SJCRH30 (cell line): Measurements from ENCODE around the gene ARID1B. TPM values are rescaled to one million over a fixed set of nuclear protein-coding genes. Genes with fewer than 3 reads are reported as not detected.
"Not testable (repeated sequence)": the region's sequence is repeated elsewhere in the genome, so short reads cannot be mapped to it uniquely, and the experiment has no call there.

Experiments
- DNase-seq, 2 experiments: peaks; one replicate each; pipeline ENCODE4 v3.0.0-alpha.2; 2015 to 2020
- H3K27ac ChIP-seq: fragments of 250-450 bp; sonication (Bioruptor Pico); 2 replicates; pipeline ENCODE4 v1.5.1; 2020; ENCODE audit warnings: mild to moderate bottlenecking, moderate library complexity
- H3K27me3 ChIP-seq: fragments of 250-450 bp; sonication (Bioruptor Pico); 2 replicates; pipeline ENCODE4 v1.5.1; 2020; ENCODE audit warnings: mild to moderate bottlenecking, moderate library complexity
- H3K36me3 ChIP-seq: fragments of 250-450 bp; sonication (Bioruptor Pico); 2 replicates; pipeline ENCODE4 v1.5.1; 2020; ENCODE audit warnings: mild to moderate bottlenecking, moderate library complexity
- H3K4me1 ChIP-seq: fragments of 250-450 bp; sonication (Bioruptor Pico); 2 replicates; pipeline ENCODE4 v1.5.1; 2020; ENCODE audit warnings: mild to moderate bottlenecking, moderate library complexity
- H3K4me3 ChIP-seq: fragments of 250-450 bp; sonication (Bioruptor Pico); 2 replicates; pipeline ENCODE4 v1.5.1; 2020; ENCODE audit warnings: mild to moderate bottlenecking, moderate library complexity
- H3K9me3 ChIP-seq: fragments of 250-450 bp; sonication (Bioruptor Pico); replicated peaks from 2 replicates; pipeline ENCODE4 v1.5.1; 2020; ENCODE audit warnings: mild to moderate bottlenecking, moderate library complexity
- total RNA-seq: library from RNA; depleted of rRNA; stranded (reverse); fragments of >200 nt; shearing (Covaris generic); gene quantifications from 2 replicates; pipeline ENCODE4 v1.2.3, GENCODE V29; 2014

Gene ARID1B
- total RNA-seq, 1 experiment from 2014 or later: 28.5 TPM

- no peaks in the 10 kb centered on the region for H3K36me3 ChIP-seq
- no peaks in the 10 kb centered on the region for H3K4me1 ChIP-seq
- no peak overlapping the region for H3K27ac ChIP-seq
These were observed 156.3 kb downstream of the ARID1B start for GRCh38 chr6:156933201-156934068.

GRCh38 chr6:156934069-156934460 lies 156.9 kb downstream of the ARID1B start:
- no peak for DNase-seq
- H3K9me3 ChIP-seq: no peaks in the 10 kb centered on the region
- H3K27me3 ChIP-seq: no peaks in the 10 kb centered on the region
- no peaks in the 10 kb centered on the region for H3K4me1 ChIP-seq
- no peak overlapping the region for H3K27ac ChIP-seq
- H3K4me3 ChIP-seq: no peak overlapping the region
- no peaks in the 10 kb centered on the region for H3K36me3 ChIP-seq

More at GRCh38 chr6:156933201-156934068, 156.3 kb downstream of the ARID1B start:
- no peak for DNase-seq
- H3K4me3 ChIP-seq: no peak overlapping the region
- H3K9me3 ChIP-seq: no peaks in the 10 kb centered on the region
- H3K27me3 ChIP-seq: no peaks in the 10 kb centered on the region

GRCh38 chr6:156935000-156935399 lies 157.8 kb downstream of the ARID1B start:
- Histone ChIP-seq H3K9me3 (no peaks in the 10 kb centered on the region), H3K27me3 (no peaks in the 10 kb centered on the region), H3K4me1 (no peaks in the 10 kb centered on the region), H3K27ac (no peak overlapping the region), H3K36me3 (no peaks in the 10 kb centered on the region), H3K4me3 (no peak overlapping the region)
- no peak for DNase-seq

GRCh38 chr6:156938143-156938542 lies 161.0 kb downstream of the ARID1B start:
- Histone ChIP-seq H3K4me3 (no peak overlapping the region), H3K4me1 (no peaks in the 10 kb centered on the region), H3K27ac (no peak overlapping the region), H3K9me3 (no peaks in the 10 kb centered on the region), H3K27me3 (no peaks in the 10 kb centered on the region), H3K36me3 (no peaks in the 10 kb centered on the region)
- no peak for DNase-seq

- H3K9me3 ChIP-seq: no peaks in the 10 kb centered on the region
- H3K27me3 ChIP-seq: no peaks in the 10 kb centered on the region
- no peak for DNase-seq
These were observed 163.0 kb downstream of the ARID1B start for GRCh38 chr6:156940221-156940620.

GRCh38 chr6:156942266-156942665 lies 165.1 kb downstream of the ARID1B start:
- no peak overlapping the region for H3K4me3 ChIP-seq
- H3K36me3 ChIP-seq: no peaks in the 10 kb centered on the region
- no peak overlapping the region for H3K27ac ChIP-seq
- H3K4me1 ChIP-seq: no peaks in the 10 kb centered on the region
- no peaks in the 10 kb centered on the region for H3K27me3 ChIP-seq
- peak in 1 of 2 experiments; percentile 26 for DNase-seq
- H3K9me3 ChIP-seq: no peaks in the 10 kb centered on the region

More at GRCh38 chr6:156940221-156940620, 163.0 kb downstream of the ARID1B start:
- Histone ChIP-seq H3K27ac (no peak overlapping the region), H3K4me3 (no peak overlapping the region), H3K4me1 (no peaks in the 10 kb centered on the region), H3K36me3 (no peaks in the 10 kb centered on the region)

GRCh38 chr6:156943166-156943565 lies 166.0 kb downstream of the ARID1B start:
- no peaks in the 10 kb centered on the region for H3K36me3 ChIP-seq
- H3K4me1 ChIP-seq: no peaks in the 10 kb centered on the region
- no peak overlapping the region for H3K27ac ChIP-seq
- no peaks in the 10 kb centered on the region for H3K27me3 ChIP-seq
- H3K9me3 ChIP-seq: no peaks in the 10 kb centered on the region
- DNase-seq: no peak
- H3K4me3 ChIP-seq: no peak overlapping the region

GRCh38 chr6:156943816-156944215 lies 166.6 kb downstream of the ARID1B start:
- Histone ChIP-seq H3K9me3 (no peaks in the 10 kb centered on the region), H3K4me3 (no peak overlapping the region), H3K4me1 (no peaks in the 10 kb centered on the region; the same call in 1 of the 2 replicates), H3K27me3 (no peaks in the 10 kb centered on the region), H3K27ac (no peak overlapping the region), H3K36me3 (no peaks in the 10 kb centered on the region)
- DNase-seq: no peak

- Histone ChIP-seq H3K36me3 (no peaks in the 10 kb centered on the region), H3K4me1 (peaks cover 5% of the 10 kb centered on the region; the same call in 1 of the 2 replicates), H3K9me3 (no peaks in the 10 kb centered on the region), H3K27me3 (no peaks in the 10 kb centered on the region), H3K27ac (no peak overlapping the region), H3K4me3 (no peak overlapping the region)
- no peak for DNase-seq
These were observed 167.2 kb downstream of the ARID1B start for GRCh38 chr6:156944412-156944811.

- not testable (repeated sequence) for H3K27ac ChIP-seq, H3K36me3 ChIP-seq, H3K4me3 ChIP-seq, H3K9me3 ChIP-seq, DNase-seq, H3K27me3 ChIP-seq, H3K4me1 ChIP-seq
These were observed 168.6 kb downstream of the ARID1B start for GRCh38 chr6:156945789-156946172.

GRCh38 chr6:156946370-156946936 lies 169.3 kb downstream of the ARID1B start:
- Histone ChIP-seq H3K9me3 (no peaks in the 10 kb centered on the region), H3K4me1 (peaks cover 5% of the 10 kb centered on the region), H3K27me3 (no peaks in the 10 kb centered on the region), H3K4me3 (no peak overlapping the region), H3K36me3 (no peaks in the 10 kb centered on the region), H3K27ac (no peak overlapping the region)
- no peak for DNase-seq

GRCh38 chr6:156948277-156948676 lies 171.1 kb downstream of the ARID1B start:
- Histone ChIP-seq H3K27me3 (no peaks in the 10 kb centered on the region), H3K36me3 (no peaks in the 10 kb centered on the region), H3K9me3 (no peaks in the 10 kb centered on the region), H3K4me1 (peaks cover 11% of the 10 kb centered on the region), H3K4me3 (no peak overlapping the region), H3K27ac (no peak overlapping the region)
- no peak for DNase-seq

- H3K27ac ChIP-seq: no peak overlapping the region
- H3K27me3 ChIP-seq: no peaks in the 10 kb centered on the region
- no peak overlapping the region for H3K4me3 ChIP-seq
- no peaks in the 10 kb centered on the region for H3K9me3 ChIP-seq
- peaks cover 12% of the 10 kb centered on the region for H3K4me1 ChIP-seq
- no peak for DNase-seq
- no peaks in the 10 kb centered on the region for H3K36me3 ChIP-seq
These were observed 171.6 kb downstream of the ARID1B start for GRCh38 chr6:156948807-156949206.

- peaks cover 16% of the 10 kb centered on the region for H3K4me1 ChIP-seq
- H3K27ac ChIP-seq: no peak overlapping the region
- DNase-seq: peak; percentile 32 to 36
These were observed 172.2 kb downstream of the ARID1B start for GRCh38 chr6:156949376-156949775.

GRCh38 chr6:156950084-156950483 lies 172.9 kb downstream of the ARID1B start:
- H3K27me3 ChIP-seq: no peaks in the 10 kb centered on the region

More at GRCh38 chr6:156949376-156949775, 172.2 kb downstream of the ARID1B start:
- no peaks in the 10 kb centered on the region for H3K27me3 ChIP-seq
- H3K9me3 ChIP-seq: no peaks in the 10 kb centered on the region
- H3K36me3 ChIP-seq: no peaks in the 10 kb centered on the region
- no peak overlapping the region for H3K4me3 ChIP-seq

More at GRCh38 chr6:156950084-156950483, 172.9 kb downstream of the ARID1B start:
- H3K27ac ChIP-seq: no peak overlapping the region
- H3K4me3 ChIP-seq: no peak overlapping the region
- peaks cover 21% of the 10 kb centered on the region for H3K4me1 ChIP-seq
- H3K9me3 ChIP-seq: no peaks in the 10 kb centered on the region
- H3K36me3 ChIP-seq: no peaks in the 10 kb centered on the region
- no peak for DNase-seq
